IMR-90 (cell line): Measurements from ENCODE around the gene SRD5A1. TPM values are rescaled to one million over a fixed set of nuclear protein-coding genes. Genes with fewer than 3 reads are reported as not detected.

Experiments used
- ATAC-seq: fragments of 200-7000 bp; cut with Tn5 transposase; 2 replicates; pipeline ENCODE4 v1.9.1; 2020; ENCODE audit warnings: low read depth, mild to moderate bottlenecking, moderate library complexity
- BruUV-seq: library from RNA; stranded (reverse); fragments of 400-500 nt; replicated peaks from 2 replicates; lab custom pipeline; 2021; lab: Mats Ljungman, UMichigan
- CTCF ChIA-PET: fragments of 300-600 bp; formaldehyde crosslinking; extraction: SDS; loops from one replicate; lab custom pipeline; 2021; ENCODE audit warnings: antibody characterized with exemption; lab: Yijun Ruan, JAX
- POLR2A ChIA-PET: fragments of 300-600 bp; sonication (Branson Sonifier 250); formaldehyde crosslinking; loops from one replicate; lab custom pipeline; 2022; ENCODE audit warnings: antibody characterized with exemption; ENCODE audit not compliant: unreplicated experiment; lab: Charles Lee
- DNase-seq: peaks from one replicate; pipeline ENCODE4 v3.0.0; 2013
- H2AFZ ChIP-seq: replicated peaks from 2 replicates; pipeline ENCODE3; 2013; ENCODE audit warnings: low read length, mild to moderate bottlenecking; ENCODE audit not compliant: poor library complexity
- H2AK5ac ChIP-seq: 2 replicates; pipeline ENCODE4 v1.6.1; 2013; ENCODE audit warnings: low read depth, low read length, inconsistent platforms
- H2AK9ac ChIP-seq: replicated peaks from 2 replicates; pipeline ENCODE3; 2013; ENCODE audit warnings: mild to moderate bottlenecking, low read depth, low read length, moderate library complexity; ENCODE audit not compliant: poor library complexity
- H2BK120ac ChIP-seq: 2 replicates; pipeline ENCODE4 v1.6.1; 2013; ENCODE audit warnings: low read depth, low read length, inconsistent platforms
- H2BK15ac ChIP-seq: 3 replicates; pipeline ENCODE4 v1.6.1; 2013; ENCODE audit warnings: low read depth, low read length, inconsistent platforms
- H2BK20ac ChIP-seq: 2 replicates; pipeline ENCODE4 v1.6.1; 2013; ENCODE audit warnings: low read depth, mild to moderate bottlenecking, inconsistent platforms, low read length, moderate library complexity
- H2BK5ac ChIP-seq: 2 replicates; pipeline ENCODE4 v1.6.1; 2013; ENCODE audit warnings: mild to moderate bottlenecking, low read depth, low read length, inconsistent platforms; ENCODE audit not compliant: poor library complexity, severe bottlenecking
- H3K14ac ChIP-seq: replicated peaks from 2 replicates; pipeline ENCODE4 v1.6.1; 2013; ENCODE audit warnings: low read depth, low read length, inconsistent platforms
- H3K18ac ChIP-seq: 2 replicates; pipeline ENCODE4 v1.6.1; 2013; ENCODE audit warnings: low read depth, low read length, control low read depth
- H3K23ac ChIP-seq: 2 replicates; pipeline ENCODE4 v1.6.1; 2013; ENCODE audit warnings: low read depth, low read length, inconsistent platforms
- H3K27ac ChIP-seq: 2 replicates; pipeline ENCODE4 v1.5.1; 2013; ENCODE audit warnings: mild to moderate bottlenecking, control low read depth, low read length; ENCODE audit not compliant: insufficient read depth
- H3K27me3 ChIP-seq: 2 replicates; pipeline ENCODE4 v1.6.1; 2013; ENCODE audit warnings: low read length; ENCODE audit not compliant: control insufficient read depth, insufficient read depth
- H3K36me3 ChIP-seq: 2 replicates; pipeline ENCODE4 v1.6.1; 2013; ENCODE audit warnings: low read length, mixed read lengths; ENCODE audit not compliant: control insufficient read depth, insufficient read depth
- H3K4ac ChIP-seq: 2 replicates; pipeline ENCODE4 v1.6.1; 2013; ENCODE audit warnings: low read depth, low read length, inconsistent platforms
- H3K4me1 ChIP-seq: 2 replicates; pipeline ENCODE4 v1.6.1; 2013; ENCODE audit warnings: low read length, mixed read lengths; ENCODE audit not compliant: control insufficient read depth, insufficient read depth
- H3K4me2 ChIP-seq: 2 replicates; pipeline ENCODE4 v1.6.1; 2013; ENCODE audit warnings: low read depth, mild to moderate bottlenecking, control low read depth, low read length, moderate library complexity
- H3K4me3 ChIP-seq: 2 replicates; pipeline ENCODE4 v1.5.1; 2013; ENCODE audit warnings: low read depth, mild to moderate bottlenecking, control low read depth, low read length, moderate library complexity; ENCODE audit not compliant: insufficient read depth
- H3K56ac ChIP-seq: 2 replicates; pipeline ENCODE4 v1.6.1; 2013; ENCODE audit warnings: low read length, inconsistent platforms; ENCODE audit not compliant: insufficient read depth; ENCODE audit errors: extremely low read depth
- H3K79me1 ChIP-seq, 2 experiments: 2 replicates each; pipeline ENCODE4 v1.6.1; 2013; ENCODE audit warnings: low read length in 2 of 2, inconsistent platforms in 1 of 2, low read depth in 1 of 2
- H3K9ac ChIP-seq: 2 replicates; pipeline ENCODE4 v1.6.1; 2013; ENCODE audit warnings: low read depth, low read length, control low read depth
- H3K9me1 ChIP-seq: 2 replicates; pipeline ENCODE4 v1.6.1; 2013; ENCODE audit warnings: low read length, inconsistent platforms; ENCODE audit not compliant: insufficient read depth
- H3K9me3 ChIP-seq: 2 replicates; pipeline ENCODE4 v1.6.1; 2013; ENCODE audit warnings: low read length; ENCODE audit not compliant: control insufficient read depth, insufficient read depth
- H4K20me1 ChIP-seq: 2 replicates; pipeline ENCODE4 v1.6.1; 2013; ENCODE audit warnings: low read length, inconsistent platforms; ENCODE audit not compliant: insufficient read depth
- H4K5ac ChIP-seq: 2 replicates; pipeline ENCODE4 v1.6.1; 2013; ENCODE audit warnings: mild to moderate bottlenecking, low read depth, low read length, control low read depth
- H4K8ac ChIP-seq, 2 experiments: 2 replicates each; pipeline ENCODE4 v1.6.1; 2013; ENCODE audit warnings: low read depth in 2 of 2, low read length in 2 of 2, control low read depth in 1 of 2, inconsistent platforms in 1 of 2
- H4K91ac ChIP-seq: 2 replicates; pipeline ENCODE4 v1.6.1; 2013; ENCODE audit warnings: low read depth, low read length, inconsistent platforms; ENCODE audit not compliant: insufficient read depth
- CEBPB ChIP-seq: IDR thresholded peaks from 2 replicates; pipeline ENCODE4 v1.6.1; 2012; ENCODE audit warnings: low read depth, low read length, improper control_type of control experiment
- ELK1 ChIP-seq: fragments of 150-350 bp; IDR thresholded peaks from 2 replicates; pipeline ENCODE4 v1.6.1; 2016; ENCODE audit warnings: low read depth, mild to moderate bottlenecking, low read length, moderate library complexity, borderline replicate concordance
- NFE2L2 ChIP-seq: fragments of 150-350 bp; IDR thresholded peaks from 2 replicates; pipeline ENCODE4 v1.6.1; 2016; ENCODE audit warnings: low read depth, mild to moderate bottlenecking, low read length
- RFX5 ChIP-seq: IDR thresholded peaks from 2 replicates; pipeline ENCODE4 v1.8.0; 2012; ENCODE audit warnings: low read depth, mild to moderate bottlenecking, low read length, moderate library complexity
- SMC3 ChIP-seq: fragments of 150-350 bp; IDR thresholded peaks from 2 replicates; pipeline ENCODE4 v1.6.1; 2016; ENCODE audit warnings: low read depth, mild to moderate bottlenecking, antibody characterized with exemption, low read length, moderate library complexity
- WGBS, 2 experiments: methylation state at CpG; one replicate each; pipeline versions ENCODE4 v1.1.5 to v1.1.7; 2013; ENCODE audit warnings: missing lambda C conversion rate in 2 of 2; ENCODE audit not compliant: insufficient read length in 1 of 2; ENCODE audit errors: extremely low coverage in 2 of 2; 5-methylcytosine and 5-hydroxymethylcytosine counted together
- dilution Hi-C: fragments of 300-500 bp; cut with HindIII; formaldehyde crosslinking; loops from one replicate; pipeline ENCODE4 v1.14.3; 2018; ENCODE audit warnings: low sequenced_read_pairs; ENCODE audit not compliant: unreplicated experiment
- in situ Hi-C: fragments of 300-500 bp; cut with MboI; formaldehyde crosslinking; loops from 3 replicates; pipeline ENCODE4 v1.14.3; 2019; ENCODE audit warnings: low sequenced_read_pairs, inconsistent platforms, mixed read lengths
- intact Hi-C: fragments of 100-400 bp; cut with micrococcal nuclease; formaldehyde crosslinking; loops from 2 replicates; pipeline ENCODE4 v1.10.0; 2022
- polyA plus RNA-seq, 3 experiments: library from polyadenylated mRNA; depleted of rRNA; stranded (reverse); fragments of >200 nt; gene quantifications; 2 replicates each; pipeline ENCODE4 v1.2.3, GENCODE V29; 2012; ENCODE audit warnings: low replicate concordance in 1 of 3
- total RNA-seq: library from RNA; depleted of rRNA; stranded (reverse); fragments of >200 nt; gene quantifications from 2 replicates; pipeline ENCODE4 v1.2.3, GENCODE V29; 2012
- TF ChIP-seq, protein P1 (sequence below): conservative IDR thresholded peaks from 2 replicates; pipeline ENCODE4 v1.5.1; 2012; ENCODE audit warnings: mild to moderate bottlenecking, low read depth, low read length, improper control_type of control experiment
- TF ChIP-seq, protein P2 (sequence below): fragments of 150-350 bp; IDR thresholded peaks from 2 replicates; pipeline ENCODE4 v1.6.1; 2017; ENCODE audit warnings: mild to moderate bottlenecking, antibody characterized with exemption, low read length, low read depth

The SRD5A1 gene
- total and polyA plus RNA-seq, 2 of the 4 experiments (the other 2 are of a cell fraction), result 6.3 to 18.2 TPM

- Histone ChIP-seq H2AK5ac (no peak overlapping the region), H2AK9ac (no peak overlapping the region), H3K36me3 (peaks cover 57% of the 10 kb centered on the region), H3K4me2 (no peak overlapping the region), H2BK120ac (no peak overlapping the region), H4K5ac (no peak overlapping the region), H2BK20ac (no peak overlapping the region), H3K23ac (no peak overlapping the region), H3K9me3 (0 out of 2 replicates have a peak, but pooled peaks cover 2% of the 10 kb centered on the region), H3K79me1 (peaks cover 21 to 49% of the 10 kb centered on the region in 2 experiments), H3K9ac (no peak overlapping the region), H3K27ac (no peak overlapping the region), H2AFZ (no peak overlapping the region), H3K4me3 (no peak overlapping the region), H4K8ac (no peak overlapping the region), H3K9me1 (no peaks in the 10 kb centered on the region), H3K4ac (no peak overlapping the region), H3K4me1 (no peaks in the 10 kb centered on the region), H4K20me1 (peaks cover 19% of the 10 kb centered on the region; the same call in 1 of the 2 replicates), H3K14ac (no peak overlapping the region), H3K56ac (no peak overlapping the region), H4K91ac (no peak overlapping the region), H3K18ac (no peak overlapping the region), H3K27me3 (no peaks in the 10 kb centered on the region), H2BK5ac (no peak overlapping the region), H2BK15ac (no peak overlapping the region)
- no peak for TF ChIP-seq SMC3
- TF ChIP-seq, protein P1, sequence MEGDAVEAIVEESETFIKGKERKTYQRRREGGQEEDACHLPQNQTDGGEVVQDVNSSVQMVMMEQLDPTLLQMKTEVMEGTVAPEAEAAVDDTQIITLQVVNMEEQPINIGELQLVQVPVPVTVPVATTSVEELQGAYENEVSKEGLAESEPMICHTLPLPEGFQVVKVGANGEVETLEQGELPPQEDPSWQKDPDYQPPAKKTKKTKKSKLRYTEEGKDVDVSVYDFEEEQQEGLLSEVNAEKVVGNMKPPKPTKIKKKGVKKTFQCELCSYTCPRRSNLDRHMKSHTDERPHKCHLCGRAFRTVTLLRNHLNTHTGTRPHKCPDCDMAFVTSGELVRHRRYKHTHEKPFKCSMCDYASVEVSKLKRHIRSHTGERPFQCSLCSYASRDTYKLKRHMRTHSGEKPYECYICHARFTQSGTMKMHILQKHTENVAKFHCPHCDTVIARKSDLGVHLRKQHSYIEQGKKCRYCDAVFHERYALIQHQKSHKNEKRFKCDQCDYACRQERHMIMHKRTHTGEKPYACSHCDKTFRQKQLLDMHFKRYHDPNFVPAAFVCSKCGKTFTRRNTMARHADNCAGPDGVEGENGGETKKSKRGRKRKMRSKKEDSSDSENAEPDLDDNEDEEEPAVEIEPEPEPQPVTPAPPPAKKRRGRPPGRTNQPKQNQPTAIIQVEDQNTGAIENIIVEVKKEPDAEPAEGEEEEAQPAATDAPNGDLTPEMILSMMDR, result no peak
- no peak for TF ChIP-seq RFX5
- TF ChIP-seq NFE2L2, result no peak
- TF ChIP-seq CEBPB, result no peak
- TF ChIP-seq ELK1, result no peak
- TF ChIP-seq, protein P2, sequence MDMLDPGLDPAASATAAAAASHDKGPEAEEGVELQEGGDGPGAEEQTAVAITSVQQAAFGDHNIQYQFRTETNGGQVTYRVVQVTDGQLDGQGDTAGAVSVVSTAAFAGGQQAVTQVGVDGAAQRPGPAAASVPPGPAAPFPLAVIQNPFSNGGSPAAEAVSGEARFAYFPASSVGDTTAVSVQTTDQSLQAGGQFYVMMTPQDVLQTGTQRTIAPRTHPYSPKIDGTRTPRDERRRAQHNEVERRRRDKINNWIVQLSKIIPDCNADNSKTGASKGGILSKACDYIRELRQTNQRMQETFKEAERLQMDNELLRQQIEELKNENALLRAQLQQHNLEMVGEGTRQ, result no peak
- intact Hi-C loops, result no loop called here
- ATAC-seq (no peak), DNase-seq (no peak)
- CTCF ChIA-PET, result no interaction called here
- in situ Hi-C loops, result no loop called here
- BruUV-seq, result no TSS peak
- 80% methylated on average over 1 of the region's 3 CpGs; no CpG with 5 or more reads in 1 of the 2 experiments for WGBS, 2 experiments
- dilution Hi-C loops, result no loop called here
- POLR2A ChIA-PET, result no interaction called here
Measured at GRCh38 chr5:6623941-6624340, 9.3 kb upstream of the SRD5A1 start.
